GM21576 (cell line): Measurements from ENCODE around the gene DNMBP.
"Not testable (repeated sequence)": the region's sequence is repeated elsewhere in the genome, so short reads cannot be mapped to it uniquely, and the experiment has no call there.

Experiments
- ATAC-seq: cut with Tn5 transposase; IDR thresholded peaks from one replicate; pipeline ENCODE4 v1.9.1; 2021; ENCODE audit warnings: mild to moderate bottlenecking, moderate library complexity; ENCODE audit not compliant: unreplicated experiment

Gene DNMBP

DNA sequence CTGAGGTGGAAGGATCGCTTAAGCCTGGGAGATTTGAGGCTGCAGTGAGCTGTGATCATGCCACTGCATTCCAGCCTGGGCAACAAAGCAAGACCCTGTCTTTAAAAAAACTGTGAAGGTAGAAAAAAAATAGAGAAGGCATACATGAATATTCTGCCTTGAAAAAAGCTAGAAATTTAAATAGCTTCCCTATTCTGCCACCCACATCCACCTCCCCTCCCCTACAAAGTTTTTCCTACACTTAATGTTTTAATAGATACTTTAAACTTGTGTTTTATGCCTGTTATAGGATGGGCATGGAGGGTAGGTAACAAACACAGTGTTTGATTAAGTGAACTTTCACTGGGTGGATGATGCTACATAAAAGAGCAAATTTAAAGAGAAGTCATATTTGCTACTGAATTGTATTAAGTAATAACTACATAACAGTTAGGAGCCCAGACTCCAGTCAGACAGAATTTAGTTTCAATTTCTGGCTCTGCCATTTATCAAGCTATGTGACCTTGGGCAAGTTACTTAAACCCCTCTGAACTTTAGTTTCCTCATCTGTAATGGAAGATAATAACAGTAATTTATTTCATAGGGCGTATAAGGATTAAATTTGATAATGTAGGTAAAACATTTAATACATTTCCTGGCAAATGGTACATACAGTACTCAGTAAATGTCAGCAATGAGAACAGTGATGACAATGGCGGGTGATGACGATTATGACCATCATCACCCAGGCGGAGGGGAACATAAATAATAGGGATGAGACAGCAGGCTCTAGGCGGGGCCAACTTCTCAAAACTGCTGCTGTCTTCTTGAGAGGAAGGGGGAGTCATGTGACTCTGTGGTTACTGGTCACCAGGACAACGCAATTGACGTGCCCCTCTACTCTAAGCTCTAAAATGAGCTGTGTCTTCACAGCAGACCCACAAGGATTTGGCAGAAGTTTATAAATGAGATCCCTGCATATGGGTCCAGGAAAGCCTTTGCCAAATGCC is 15.8 kb downstream of the DNMBP start:
- ATAC-seq, result peak; percentile 86

DNA sequence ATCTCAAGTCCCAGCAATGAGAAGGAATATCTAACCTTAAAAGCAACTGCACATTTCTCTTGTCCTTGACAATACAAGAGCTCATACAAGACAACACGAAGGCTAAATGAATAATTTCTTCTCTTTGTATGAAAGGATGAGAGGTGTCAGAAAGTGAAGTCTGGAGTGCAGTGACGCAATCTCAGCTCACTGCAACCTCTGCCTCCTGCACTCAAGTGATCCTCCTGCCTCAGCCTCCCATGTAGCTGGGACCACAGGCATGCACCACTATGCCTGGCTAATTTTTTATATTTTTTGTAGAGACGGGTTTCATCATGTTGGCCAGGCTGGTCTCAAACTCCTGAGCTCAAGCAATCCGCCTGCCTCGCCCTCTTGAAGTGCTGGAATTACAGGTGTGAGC is 24.1 kb downstream of the DNMBP start:
- ATAC-seq, result not testable (repeated sequence)

DNA sequence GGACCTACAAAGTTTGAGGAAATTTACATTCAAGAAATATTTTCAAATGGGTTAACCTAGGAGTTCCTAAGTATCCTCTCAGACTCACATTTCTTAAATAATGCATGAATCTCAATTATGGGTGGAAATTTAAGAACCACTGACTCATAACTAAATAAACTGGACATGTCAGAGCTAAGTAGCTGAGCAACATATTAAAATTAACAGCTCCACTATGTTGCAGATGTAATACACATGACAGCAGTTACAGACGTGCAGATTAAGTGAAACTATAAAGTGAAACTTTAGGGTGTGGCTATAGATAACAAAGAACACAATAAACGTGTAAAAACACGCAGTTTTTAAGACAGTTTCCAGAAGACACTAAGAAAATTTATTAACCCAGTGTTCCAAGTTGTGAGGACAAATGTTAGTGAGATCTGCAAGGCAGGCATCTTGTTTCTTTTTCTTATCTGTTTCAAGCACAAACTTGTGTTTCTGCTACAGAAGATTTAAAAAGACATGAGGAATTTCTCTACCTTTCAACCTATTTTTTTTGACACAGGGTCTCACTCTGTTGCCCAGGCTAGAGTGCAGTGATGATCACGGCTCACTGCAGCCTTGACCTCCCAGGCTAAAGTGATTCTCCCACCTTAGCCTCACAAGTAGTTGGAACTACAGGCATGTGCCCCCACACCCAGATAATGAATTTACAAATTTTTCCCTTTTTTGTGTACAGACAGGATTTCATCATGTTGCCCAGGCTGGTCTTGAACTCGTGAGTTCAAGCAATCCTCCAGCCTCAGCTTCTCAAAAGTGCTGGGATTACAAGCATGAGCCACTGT is 25.3 kb downstream of the DNMBP start:
- peak; percentile 52 for ATAC-seq

DNA sequence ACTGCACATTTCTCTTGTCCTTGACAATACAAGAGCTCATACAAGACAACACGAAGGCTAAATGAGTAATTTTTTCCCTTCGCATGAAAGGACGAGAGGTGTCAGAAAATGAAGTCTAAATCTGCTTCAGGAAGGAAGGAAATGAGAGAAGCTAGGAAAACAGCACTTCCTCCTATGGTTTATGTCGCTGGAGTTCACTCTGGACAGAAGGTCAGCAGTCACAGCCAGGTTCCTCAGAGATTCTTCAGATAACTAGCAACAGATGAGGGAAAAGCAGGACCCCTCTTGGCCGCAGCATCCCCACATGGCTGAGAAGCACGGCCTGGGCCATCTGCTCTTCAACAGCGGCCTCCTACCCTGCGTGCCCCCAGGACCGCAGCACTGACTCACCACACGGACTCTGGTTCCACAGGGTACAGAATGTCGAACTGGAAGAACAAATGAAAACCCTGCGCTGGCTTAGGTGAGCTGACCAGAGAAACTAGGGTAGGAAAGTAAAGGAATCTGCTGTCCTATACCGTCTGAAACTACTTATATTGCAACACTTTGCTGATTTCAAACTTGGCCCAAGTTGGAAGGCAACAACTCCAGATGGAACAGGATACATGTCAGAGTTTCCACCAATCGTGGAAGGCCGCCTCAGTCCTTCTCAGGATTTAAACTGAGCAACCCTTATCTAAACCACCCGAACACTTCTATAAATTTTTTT is 26.3 kb downstream of the DNMBP start:
- no peak for ATAC-seq

DNA sequence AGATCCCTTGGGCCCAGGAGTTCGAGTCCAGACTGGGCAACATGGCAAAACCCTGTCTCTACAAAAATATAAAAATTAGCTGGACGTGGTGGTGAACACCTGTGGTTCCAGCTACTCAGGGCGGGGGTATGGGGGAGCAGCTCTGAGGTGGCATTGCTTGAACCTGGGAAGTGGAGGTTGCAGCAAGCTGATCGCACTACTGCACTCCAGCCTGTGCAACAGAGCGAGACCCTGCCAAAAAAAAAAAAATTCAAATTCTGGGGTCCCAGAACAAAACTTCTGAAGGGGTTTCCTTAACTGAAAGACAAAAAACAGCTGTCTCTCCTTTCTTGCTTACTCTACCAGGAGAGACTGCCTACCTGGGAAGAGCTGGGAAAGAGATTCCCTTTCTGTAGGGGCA is 27.0 kb downstream of the DNMBP start:
- ATAC-seq, result no peak

DNA sequence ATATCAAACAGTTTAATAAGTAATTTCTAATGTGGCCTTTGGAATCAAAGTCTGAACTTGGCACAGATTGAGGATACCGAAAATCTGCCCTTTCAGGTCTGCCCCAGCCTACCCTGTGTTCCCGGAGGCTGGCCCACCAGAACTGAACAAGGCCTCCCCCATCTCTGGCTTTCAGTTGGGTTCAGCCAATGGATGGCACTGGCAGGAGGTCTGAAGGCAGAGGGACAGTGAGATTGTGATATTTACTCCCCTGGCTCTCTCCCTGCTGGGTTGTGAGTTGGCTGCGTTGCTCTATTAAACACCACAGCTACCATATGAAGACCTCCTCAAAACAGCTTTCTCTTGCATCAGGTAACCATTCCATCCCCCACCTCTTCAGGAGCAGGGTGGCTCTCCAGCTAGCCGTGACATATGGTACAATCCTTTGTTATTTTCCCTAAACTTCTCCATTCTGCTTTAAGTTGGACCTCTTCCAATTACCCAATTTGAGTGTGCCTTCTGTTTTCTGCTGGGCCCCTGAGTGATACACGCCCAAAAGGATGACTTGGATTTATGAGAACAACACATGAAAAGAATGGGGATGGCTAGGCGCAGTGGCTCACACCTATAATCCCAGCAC is 28.1 kb downstream of the DNMBP start:
- no peak for ATAC-seq

DNA sequence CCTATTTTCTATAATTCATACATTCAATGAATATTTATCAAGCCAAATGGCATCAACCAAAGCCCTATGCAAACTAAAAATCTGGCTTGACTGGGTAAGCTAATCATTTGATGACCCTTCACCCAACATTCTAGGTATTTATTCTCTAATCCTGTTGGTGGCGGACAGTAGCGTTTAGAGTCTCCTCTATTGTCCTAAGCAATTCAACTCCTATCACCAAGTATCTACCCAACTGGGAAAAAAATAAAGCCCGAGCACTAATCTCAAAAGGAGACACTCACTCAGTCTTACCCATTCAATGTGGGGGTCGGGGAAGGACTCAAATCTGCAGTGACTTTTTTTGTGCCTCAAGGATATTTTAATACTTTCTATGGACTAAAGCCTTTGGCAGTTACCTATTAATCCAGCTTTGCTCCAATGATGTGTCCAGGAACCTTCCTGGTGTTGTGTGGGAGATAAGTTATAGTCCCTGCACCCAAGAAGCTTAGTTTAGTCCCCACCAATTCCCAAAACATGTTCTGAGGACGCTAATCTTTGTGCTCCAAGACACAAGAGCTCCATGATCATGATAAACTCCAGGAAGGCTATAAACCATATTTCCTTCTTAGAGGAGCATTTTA is 30.6 kb downstream of the DNMBP start:
- ATAC-seq, result no peak

DNA sequence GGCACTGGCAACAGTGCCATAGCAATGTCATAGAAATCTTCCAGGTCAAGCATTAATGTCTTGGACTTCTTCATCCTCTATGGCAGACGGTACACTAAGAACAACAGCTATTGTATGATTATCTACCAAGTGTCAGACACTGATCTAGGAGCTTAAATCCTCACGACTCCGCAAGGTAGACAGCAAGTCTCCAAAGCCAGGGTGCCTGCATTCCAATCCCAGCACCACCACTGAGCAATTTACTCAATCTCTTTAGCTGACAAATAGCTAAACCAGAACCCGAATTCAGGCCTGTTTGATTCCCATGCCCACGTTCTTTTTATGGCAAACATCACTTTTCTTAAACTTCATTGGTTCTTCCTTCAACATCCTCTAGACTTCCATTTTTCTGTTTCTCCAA is 31.8 kb downstream of the DNMBP start:
- no peak for ATAC-seq

DNA sequence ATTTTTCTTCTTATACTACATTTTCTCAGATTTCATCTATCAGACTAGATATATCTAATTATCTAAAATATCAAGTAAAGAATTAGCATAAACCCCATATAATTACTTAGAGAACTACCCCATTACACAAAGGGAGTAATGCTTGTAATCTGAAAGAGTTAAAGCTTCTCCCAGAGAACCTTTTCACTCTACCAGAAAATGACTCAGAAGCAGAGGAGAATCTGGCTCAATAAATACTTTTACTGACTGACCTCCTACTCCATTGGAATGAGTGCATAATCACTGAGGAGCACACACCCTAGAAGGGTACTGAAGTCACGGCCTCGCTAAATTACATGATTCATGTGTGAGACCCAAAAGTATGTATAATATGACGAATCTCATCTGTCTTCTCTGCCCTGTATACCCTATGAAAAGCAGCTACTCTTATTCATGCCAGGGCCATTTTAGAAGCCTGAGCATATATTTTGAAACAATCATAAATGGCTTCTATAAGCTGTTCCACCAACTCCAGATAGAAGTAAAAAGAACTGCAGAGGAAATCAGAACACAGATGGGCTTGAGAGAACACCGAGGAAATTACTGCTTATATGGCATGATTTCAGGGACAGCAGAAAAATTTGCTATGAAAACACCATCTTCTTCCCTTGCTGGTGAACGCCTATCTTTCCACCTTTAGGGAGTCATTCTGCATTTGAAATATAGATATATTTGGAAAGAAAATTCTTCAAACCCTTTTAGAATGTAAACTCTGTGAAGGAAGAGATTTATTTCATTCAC is 32.7 kb downstream of the DNMBP start:
- ATAC-seq, result no peak

DNA sequence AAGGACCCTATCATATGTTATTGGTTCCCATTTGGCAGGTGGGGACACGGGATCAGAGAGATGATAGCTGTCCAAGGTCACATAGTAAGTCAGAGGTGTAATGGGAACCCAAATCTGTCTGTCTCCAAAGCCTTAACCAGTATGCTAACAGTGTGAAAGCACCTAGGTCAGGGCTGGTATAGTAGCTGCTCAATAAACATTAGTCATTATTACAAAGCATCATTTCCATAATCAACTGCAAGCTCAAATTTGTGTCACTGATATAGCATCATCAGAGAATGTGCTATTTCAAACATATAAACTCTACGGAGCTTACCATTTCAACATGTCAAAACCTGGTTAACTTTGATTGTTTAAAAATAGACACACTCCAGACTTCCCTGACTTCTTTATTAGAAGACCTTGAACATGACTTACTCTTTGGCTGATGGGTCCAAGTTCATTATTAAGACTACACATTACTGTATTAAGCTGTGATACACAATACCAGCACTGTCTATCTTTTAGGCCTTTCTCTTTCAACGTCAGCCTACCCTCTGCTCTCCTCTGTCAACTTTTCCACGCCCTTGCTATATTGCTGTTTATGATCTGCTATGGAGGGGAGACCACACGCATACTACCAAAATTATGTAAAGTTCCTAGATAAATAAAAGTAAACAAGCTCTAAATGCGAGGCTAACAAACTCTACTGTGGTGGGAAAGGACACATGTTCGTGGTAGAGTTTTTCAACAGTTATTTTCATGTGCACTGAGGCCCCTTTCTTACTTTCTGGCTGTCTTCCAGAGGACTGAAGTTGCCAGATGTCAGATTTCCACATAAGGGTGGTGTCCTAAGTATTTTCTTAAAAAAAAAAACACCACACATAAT is 33.6 kb downstream of the DNMBP start:
- ATAC-seq, result no peak

DNA sequence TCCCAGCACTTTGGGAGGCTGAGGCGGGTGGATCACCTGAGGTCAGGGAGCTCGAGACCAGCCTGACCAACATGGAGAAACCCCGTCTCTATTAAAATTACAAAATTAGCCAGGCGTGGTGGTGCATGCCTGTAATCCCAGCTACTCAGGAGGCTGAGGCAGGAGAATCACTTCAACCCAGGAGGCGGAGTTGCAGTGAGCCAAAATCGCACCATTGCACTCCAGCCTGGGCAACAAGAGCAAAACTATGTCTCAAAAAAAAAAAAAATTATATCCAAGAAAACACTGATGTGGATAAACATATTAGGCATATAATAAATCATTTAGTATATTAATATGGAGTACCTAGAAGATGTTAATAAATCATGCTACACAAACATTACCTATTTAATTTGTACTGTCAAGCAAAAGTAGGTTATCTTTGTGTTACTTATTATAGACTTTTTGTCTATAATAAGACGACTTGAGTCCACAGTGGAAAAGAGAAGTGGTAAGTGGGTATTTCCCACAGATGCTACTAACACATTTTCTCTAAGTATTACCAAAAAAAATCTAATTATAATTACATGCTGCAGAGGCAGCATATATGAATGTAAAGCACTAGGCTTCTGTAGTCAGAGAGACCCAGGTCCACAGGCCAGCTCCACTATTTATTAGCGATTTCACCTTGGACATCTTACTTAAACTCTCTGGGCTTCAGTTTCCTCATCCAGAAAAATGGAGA is 34.5 kb downstream of the DNMBP start:
- ATAC-seq, result no peak

DNA sequence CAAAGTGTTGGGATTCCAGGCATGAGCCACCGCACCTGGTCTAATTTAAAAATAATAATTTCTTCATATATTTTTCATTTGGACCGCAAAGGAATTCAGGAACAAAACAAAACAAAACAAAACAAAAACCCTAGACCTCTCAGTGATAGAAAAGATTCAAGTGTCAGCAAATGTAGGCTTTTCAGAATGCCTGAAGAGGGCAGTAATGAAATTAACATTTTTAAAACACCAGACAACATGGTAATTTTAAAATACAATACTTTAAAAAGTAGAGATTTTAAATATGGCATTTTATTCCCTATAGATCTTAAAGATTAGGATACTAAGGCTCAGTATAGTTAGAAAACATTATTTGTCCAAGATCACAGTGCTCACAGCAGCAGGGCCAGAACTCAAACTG is 36.6 kb downstream of the DNMBP start:
- ATAC-seq, result no peak

DNA sequence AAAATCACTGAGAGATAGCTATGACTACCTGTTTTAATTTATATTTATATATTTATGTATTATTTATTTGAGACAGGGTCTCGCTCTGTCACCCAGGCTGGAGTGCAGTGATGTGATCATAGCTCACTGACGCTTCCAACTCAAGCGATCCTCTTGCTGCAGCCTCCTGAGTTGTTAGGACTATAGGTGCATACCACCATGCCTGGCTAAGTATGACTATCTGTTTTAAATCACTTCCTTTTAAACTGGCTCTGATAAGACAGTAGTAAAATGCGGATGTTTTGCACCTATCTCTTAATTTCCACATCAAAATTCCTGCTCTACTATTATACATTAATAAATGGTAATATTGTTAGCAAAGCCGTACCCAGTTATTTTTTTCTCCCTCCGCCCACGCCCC is 41.8 kb downstream of the DNMBP start:
- no peak for ATAC-seq

DNA sequence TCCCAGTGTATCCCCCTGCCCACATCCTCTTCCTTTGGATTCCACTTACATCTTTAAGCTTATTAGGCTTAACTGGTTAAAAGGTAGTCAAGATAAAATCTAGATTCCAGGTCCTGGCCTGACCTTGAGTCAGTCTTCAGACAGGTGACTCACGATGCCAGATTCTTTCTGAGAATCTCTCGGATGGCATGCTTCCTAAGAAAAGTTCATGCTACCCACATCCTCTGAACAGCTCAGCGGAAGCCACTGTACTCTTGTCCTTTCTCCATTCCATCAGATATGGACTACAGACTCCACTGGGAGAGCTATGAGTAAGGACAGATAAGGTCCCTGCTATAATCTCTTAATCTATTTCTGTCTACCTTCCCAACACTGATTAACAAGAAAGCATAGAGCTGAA is 43.4 kb downstream of the DNMBP start:
- ATAC-seq, result no peak

DNA sequence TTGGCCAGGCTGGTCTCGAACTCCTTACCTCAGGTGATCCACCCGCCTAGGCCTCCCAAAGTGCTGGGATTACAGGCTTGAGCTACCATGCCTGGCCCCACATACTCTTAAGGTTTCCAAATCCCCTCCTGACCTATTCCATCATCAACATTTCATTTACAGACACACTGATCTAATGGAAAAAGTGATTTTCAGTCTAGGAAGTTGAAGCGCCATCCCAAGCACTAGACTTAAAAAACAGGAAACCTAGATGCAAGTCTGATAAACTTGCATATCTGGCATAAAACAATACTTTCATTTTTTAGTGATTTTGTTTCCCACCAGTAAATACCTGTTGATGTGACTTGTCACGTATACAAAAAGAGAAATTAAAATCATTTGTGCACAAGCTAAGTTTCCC is 44.0 kb downstream of the DNMBP start:
- ATAC-seq, result no peak

DNA sequence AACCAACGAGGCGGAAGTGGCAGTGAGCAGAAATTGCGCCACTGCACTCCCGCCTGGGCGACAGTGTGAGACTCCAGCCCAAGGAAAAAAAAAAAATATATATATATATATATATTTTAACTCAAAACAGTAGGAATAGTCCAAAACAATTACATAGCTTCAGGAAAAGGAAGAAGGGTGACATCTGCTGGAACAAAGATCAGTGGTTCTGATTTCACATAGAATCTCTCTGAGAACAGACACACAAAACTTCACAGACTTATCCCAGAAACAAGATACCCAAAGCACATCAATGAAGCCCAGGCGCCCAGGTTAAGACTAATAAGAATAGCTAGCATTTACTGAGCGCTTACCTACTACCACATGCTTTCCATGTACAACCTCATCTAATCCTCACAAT is 45.0 kb downstream of the DNMBP start:
- no peak for ATAC-seq

DNA sequence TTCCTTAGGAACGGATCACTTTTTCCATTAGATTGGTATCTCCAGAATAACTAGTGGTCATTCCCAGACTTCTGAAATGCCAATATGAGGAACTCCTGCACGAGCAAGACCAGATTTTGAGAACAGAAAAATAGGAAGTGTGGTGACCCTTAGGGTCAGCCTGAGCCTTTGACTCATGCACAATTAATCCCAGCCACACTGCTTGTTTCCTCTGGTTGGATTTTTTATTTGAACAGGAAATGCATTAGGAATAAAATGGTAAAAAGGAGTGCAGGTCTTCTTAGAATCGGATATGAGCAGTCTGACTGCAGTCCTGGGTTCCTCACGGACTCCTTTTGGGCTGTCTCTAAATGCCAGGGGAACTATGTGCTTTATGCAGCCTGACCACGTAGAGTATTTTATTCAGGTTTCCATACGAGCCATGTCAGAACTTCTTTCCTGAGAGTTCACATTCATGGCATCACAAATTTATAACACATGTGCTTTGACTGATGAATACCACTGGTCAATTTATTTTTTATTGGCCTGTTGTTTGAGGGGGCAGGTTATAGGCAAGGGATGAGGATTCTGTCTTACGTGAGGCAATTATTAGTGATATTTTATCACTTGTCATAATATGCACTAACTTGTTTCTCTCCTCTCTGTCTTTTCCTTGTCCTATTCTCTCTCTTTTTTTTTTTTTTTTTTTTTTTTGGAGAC is 46.1 kb downstream of the DNMBP start:
- not testable (repeated sequence) for ATAC-seq
